GM21390 (cell line): ENCODE data around the gene HMSD.
"Not testable (repeated sequence)": the region's sequence is repeated elsewhere in the genome, so short reads cannot be mapped to it uniquely, and the experiment has no call there.

ENCODE experiments used
- ATAC-seq: cut with Tn5 transposase; IDR thresholded peaks from one replicate; pipeline ENCODE4 v1.9.1; 2021; ENCODE audit not compliant: unreplicated experiment

Gene HMSD, protein sequence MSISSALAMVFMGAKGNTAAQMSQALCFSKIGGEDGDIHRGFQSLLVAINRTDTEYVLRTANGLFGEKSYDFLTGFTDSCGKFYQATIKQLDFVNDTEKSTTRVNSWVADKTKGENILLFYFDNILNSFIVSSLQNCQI

DNA sequence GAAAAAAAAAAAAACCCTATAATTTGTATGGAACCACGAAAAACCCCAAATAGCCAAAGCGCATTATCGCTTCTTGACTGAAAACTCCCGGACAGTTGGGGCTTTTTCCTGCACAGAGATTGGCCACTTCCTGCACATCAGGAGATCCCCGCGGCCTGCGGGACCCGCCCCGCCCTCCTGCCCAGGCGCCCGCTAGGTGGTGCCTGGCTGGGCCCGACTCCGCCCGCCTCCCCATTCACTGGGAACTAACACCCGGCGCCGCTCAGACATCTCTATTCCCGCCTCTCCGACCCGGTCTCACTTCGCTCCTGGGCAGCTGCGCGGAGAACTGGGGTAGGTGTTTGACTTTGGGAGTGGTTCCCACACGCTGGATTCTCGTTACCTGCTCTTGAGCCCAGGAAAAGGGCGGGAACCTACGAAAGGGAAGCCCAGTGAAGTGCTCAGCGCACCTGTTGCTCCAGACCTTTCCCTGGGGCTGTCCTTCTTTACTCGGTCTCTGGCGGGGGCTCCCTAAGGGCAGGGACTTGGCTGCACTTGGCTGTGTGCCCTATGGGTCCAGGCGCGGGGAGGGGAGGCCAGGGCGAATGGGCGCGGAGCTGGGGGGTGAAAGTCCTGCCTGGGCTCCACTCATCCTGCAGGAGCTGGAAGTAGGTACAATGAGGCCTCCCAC is at the start of gene HMSD:
Gene HMSD, plus strand, starts transcription at position 234 of the 670 bp plus-strand sequence. CDS start 4,155 bp downstream, outside the sequence.
- peak; percentile 89 for ATAC-seq

DNA sequence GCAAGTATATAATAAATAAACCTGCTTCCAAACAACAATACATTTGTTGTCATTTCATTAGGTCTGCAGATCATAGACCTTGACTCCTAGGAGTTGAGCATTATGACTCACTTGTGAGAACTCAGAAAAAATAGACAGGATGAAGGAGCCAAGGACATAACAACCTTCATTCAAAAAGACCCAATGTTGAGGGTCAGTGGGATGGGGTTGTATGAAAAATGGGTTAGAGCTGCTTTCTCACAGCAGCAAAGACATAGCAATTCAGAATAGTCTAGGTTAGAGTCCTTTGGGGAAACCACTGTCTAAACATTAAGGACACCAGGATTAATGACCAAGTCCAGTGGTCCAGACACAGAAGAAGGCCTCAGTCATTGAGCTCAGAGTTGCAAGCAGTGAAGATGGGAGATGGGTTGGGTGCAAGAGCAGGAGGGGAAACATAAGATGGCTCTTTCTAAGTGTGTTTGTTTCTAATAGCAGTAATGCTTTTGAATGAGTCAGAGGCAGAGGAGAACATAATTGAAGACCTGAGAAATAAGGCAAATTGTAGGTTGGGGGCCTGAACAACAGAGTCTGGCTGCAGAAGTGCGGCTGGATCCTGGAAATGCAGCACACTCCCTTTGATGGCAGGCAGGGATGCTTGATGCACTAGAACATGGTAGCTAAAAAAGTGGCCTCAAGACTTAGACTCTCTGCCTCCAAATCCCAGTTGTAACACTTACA is 45.1 kb upstream of the HMSD start:
- ATAC-seq, result no peak

DNA sequence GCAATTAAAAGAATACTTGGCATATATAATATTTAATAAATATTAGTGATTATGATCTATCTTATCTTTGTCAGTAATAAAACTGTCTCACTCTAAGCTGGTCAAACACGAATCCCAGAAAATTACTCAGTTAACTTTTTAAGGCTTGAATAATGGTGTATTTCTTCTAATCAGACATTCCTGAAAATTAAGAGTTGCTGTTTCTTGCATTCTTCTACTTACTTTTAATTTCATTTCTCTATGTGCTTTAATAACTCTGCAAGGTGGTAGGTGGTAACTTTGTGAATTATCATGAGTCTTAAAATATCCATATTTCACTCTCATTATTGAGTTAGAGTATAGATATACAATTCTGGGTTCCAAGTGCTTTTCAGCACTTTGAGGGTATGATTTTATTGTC is 44.4 kb upstream of the HMSD start:
- no peak for ATAC-seq

DNA sequence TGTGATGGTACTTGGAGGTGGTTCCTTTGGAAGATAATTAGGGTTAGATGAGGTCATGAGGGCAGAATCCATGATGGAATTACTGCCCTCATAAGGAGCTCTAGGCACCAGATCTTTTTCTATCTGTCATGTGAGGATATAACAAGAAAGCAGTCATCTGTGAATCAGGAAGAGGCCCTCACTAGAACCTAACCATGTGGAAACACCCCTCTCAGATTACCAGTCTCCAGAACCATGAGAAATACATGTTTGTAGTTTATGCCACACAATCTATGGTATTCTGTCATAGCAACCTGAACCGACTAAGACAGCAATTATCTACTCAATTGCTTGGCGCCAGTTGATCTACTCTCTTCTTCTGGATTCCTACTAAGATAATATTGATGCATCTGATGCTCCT is 43.7 kb upstream of the HMSD start:
- no peak for ATAC-seq

DNA sequence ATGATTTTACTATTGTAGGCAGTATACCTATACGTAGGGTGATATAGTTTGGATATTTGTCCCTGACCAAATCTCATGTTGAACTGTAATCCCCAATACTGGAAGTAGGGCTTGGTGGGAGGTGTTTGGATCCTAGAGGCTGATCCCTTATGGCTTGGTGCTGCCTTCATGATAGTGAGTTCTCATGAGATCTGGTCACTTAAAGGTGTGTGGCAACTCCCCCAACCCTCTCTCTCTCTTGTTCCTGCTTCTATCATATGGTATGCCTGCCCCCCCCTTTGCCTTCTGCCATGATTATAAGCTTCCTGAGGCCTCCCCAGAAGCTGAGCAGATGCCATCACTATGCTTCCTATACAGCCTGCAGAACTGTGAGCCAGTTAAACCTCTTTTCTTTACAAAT is 43.0 kb upstream of the HMSD start:
- no peak for ATAC-seq

DNA sequence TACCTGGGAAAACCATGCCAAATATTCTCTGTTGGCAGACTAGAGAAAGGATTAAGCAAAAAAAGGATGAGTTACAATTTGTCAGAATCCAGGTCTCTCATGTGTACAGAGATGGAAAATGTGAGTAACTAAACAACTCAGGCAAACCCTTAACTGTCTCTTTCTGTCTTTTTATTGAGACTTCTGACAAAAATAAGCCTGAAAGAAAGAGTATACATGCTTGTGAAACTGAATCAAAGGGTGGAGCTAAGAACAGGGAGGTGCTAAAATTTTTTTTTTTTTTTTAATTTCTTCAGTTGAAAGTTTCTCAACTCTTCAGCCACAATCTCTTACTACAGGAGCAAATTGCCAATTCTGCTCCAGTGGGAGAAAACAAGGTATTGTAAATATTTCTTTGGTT is 41.4 kb upstream of the HMSD start, which contains the start of gene SERPINB10:
Gene SERPINB10, plus strand, starts transcription at position 295 of the 400 bp plus-strand sequence. CDS start 7,553 bp downstream, outside the sequence.
- peak; percentile 70 for ATAC-seq

DNA sequence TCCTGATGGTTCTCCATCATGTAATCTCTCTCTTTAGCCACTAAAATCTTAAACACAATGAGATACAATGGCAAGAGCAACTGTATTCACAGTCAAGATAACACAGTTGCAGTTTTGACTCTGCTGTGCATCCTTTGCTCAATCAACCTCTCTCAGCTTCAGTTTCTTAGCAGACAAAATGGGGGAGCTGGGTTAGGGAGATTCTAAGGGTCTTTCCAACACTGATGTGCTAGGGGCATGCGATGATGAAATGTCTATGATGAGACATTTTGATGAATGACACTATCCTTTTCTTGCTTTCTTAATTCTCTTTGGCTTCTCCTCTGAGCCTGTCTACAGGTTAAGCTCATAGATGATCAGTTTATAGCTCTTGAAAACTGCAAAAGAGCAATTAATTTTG is 40.2 kb upstream of the HMSD start:
- ATAC-seq, result no peak

DNA sequence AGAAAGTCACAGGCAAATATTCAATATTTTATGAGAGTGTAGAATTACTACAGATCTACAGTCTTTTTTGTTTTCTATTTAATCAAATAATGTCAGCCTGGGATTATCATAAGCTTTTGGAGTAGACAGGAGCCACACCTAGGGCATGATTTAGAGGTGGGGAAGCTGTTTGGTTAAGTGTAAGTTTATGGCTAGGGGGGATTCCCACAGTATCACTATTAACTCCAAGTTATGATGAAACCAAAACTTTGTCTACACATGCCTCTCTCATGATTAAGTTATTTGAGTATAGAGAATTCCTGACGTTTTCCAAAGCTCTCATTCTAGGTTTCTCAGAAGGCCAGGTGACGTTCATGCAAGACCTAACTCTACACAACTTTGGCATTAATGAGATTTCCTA is 39.2 kb upstream of the HMSD start:
- peak; percentile 45 for ATAC-seq

DNA sequence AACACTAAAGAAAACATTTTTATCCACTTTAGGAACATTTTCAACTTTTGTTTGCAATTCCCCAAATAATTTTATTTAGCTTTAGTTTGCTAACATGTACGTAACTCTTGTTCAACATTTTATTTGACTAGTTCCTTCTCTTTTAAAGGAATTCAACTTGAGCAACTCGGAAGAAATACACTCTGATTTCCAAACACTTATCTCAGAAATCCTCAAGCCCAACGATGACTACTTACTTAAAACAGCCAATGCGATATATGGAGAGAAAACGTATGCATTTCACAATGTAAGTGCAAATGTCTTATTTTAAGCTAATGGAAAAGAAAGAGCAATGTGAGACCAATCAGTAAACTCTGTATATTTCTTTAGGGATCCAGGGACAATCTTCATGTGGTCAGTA is 31.3 kb upstream of the HMSD start:
- no peak for ATAC-seq

DNA sequence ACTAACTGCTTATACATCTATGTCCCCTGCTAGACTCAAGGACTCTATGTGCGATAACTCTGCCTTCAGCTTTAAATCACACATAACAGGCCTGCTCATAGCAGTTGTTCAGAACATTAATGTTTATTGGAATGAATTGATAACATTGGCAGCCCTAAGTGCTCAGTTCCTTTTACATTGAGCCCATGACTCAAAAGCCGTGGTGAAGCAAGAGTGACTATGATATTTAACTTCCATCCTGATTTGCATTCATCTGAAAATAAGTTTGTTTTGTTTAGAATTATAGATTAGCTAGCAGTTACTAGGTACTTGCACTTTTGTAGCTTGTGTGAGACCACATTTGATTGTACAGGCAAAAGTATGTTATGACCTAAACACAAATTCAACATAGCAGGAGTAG is 27.1 kb upstream of the HMSD start:
- ATAC-seq, result no peak

DNA sequence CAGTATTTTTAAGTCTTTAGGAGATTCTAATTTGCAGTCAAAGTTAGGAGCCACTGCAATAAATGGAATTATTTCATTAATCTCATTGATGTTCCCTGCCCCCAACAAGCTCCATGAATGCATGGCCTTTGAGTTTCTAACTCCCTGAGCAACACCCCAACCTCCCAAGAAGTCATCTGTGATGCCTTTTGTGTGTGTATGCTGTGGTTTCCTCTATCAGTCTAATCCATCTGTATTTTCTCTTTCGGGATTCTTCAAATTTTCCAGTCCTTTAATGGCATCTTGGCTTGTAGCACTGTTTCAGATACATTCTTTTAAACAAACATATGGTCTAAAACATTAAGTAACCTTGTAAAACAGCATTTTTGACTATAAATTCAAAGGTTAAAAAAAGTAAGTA is 24.6 kb upstream of the HMSD start:
- ATAC-seq, result no peak

DNA sequence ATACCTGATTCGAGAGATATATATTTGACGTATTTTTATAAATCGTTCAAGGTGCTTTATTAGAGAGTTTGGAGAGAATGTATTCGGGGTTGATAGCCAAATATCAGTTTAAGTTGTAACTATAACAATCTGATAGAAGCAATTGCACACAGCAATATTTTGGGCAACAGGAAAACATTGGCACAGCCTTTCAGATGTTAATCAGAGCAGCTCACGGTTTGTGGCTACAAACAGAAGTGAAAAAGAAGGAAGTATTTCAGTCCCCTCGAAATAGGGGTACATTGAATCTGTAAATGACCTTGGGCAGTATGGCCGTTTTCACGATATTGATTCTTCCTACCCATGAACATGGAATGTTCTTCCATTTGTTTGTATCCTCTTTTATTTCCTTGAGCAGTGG is 20.8 kb upstream of the HMSD start:
- ATAC-seq, result no peak

DNA sequence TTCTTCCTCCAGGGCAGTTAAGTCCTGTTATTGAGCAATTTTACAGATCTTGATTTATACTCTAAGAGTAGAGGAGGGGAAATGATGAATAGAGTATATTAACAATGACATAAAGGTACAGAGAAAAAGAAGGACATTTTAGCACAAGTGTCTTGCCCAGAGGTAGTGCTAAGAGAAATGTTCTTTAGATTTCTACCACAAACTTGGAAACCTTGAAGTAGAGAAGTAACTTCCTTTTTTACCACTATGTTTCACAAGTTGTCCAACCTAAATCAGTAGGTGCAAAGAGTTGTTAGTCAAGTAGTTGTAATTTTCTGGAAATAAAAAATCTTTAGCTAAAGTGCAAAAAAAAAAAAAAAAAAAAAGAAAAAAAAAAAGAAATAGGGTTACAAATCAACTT is 19.7 kb upstream of the HMSD start:
- ATAC-seq, result not testable (repeated sequence)

DNA sequence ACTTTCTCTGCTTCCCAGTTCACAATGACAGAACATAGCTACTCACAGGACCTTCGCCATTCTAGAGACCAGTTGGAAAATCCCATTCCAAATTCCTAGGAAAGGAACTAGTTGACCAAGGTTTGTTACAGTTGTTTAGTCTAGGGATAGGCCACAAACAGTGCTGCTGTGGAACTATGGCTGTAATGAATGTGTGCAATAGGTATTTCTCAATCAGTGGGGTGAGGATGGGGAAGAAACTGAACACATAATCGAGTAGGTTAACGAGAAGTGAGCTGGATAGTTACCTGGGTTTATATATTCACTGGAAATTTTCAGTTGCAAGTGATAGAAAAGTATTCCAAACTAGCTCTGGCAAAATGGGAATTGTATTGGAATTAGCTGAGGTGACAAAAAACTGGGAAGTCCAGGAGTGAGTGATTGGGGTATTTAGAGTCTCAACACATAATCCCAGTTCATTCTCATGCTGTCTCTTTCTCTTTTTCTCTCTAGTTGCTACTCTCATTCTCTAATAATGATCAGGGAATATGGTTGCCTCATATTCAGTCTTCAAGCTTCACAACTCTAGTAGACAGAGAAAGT is 18.2 kb upstream of the HMSD start:
- ATAC-seq, result no peak

DNA sequence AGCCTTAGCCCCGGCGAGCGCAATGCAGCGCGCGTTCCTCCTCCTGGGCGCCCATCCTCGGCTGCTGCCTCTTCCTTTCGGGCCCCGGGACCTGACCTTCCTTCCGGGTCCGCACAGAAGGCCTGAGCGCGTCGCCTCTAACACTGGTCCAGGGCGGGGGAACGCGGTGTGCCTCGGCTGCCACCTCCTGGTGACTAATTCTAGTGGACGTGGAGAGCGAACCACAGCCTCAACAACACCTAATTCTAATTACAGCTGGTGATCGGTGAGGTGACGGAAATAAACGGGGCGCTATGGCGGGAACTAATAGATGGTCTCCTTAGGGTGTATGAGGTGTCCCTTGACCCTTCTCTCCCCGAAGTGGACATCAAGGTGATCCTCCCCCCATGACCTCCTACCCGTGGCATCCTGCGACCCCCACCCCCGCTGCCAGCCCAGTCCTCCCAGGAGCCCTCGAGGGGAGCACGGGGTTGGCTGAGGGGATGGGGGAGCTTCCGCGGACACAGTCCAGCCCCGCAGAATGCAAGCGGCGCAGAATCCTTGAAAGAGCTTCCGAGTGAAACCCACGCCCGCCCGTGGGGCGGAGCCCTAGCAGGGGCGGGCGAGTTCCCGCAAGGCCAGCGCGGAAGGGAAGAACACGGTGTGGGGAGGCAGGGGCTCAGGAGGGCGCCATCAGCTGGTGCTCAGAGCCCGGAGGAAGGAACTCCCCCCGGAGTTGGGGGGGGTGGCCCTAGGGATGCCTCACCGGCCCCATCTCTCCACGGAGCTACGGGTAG is 12.8 kb upstream of the HMSD start:
- ATAC-seq, result peak; percentile 98

DNA sequence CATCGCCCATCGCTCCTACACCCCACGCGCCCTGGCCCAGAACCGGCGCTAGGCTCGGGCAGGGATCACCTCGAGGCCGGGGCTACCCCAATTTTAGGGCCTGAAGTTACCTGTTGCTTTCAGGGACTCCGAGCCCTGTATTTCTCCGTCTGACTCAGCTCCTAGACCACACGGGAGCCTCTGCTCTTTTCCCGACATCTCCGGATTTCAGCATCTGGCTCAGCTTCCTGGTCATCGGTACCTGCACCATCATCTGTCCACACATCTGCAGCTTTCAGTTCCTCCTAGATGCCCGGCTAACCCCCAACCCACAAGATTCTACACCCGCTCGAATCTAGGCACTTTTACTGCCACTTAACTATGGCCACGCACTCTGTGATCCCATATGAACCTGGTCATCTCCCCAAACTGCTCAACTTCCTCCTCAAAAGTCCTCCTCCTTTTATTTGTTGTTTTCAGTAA is 12.1 kb upstream of the HMSD start:
- peak; percentile 14 for ATAC-seq

DNA sequence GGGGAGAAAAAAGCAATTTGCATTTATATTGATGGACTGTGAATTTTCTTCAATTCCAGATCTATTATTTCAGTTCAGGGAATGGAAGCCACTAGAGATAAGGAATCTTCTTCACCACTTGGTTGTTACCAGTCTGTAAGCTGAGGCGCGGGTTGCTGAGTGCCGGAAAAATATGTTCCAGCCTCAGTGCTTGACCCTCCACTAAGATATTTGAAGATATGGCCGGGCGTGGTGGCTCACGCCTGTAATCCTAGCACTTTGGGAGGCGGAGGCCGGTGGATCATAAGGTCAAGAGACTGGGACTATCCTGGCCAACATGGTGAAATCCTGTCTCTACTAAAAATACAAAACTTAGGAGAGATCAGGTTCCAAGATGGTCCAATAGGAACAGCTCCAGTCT is 9.1 kb upstream of the HMSD start:
- ATAC-seq, result no peak

DNA sequence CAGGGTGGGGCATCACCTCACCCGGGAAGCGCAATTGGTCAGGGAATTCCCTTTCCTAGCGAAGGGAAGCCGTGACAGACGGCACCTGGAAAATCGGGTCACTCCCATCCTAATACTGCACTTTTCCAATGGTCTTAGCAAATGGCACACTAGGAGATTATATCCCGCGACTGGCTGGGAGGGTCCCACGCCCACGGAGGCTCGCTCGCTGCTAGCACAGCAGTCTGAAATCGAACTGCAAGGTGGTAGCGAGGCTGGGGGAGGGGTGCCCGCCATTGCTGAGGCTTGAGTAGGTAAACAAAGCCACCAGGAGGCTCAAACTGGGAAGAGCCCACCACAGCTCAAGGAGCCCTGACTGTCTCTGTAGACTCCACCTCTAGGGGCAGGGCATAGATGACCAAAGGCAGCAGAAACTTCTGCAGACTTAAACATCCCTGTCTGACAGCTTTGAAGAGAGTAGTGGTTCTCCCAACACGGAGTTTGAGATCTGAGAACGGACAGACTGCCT is 8.5 kb upstream of the HMSD start:
- not testable (repeated sequence) for ATAC-seq

DNA sequence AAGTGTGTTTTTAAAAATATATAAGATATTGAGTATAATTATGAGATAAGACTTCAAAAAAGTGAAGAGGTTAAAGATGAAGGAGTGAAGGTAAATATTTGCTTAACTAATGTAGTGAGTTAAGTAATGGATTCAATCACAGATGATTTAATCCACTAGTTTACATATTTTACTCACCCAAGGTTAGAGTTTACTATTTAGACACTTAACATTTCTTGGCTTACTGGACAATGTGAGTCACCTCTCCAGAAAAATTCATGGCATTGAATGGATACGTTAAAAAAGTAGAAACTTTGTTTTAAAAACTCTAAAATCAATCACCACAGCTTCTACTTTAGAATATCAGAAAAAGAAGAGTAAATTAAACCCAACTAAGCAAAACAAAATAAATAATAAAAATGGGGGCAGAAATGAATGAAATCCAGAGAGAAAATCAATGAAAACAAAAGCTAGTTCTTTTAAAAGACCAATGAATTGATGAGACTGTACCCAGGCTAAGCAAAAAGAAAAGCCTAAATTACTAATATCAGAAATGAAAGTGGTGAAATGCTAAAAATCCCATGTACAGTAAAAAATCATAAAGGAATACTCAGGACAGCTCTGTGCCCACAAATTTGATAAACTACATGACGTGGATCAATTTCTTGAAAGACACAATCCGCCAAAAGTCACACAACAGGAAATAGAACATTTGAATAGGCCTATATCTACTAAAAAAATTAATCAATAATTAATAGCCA is 1.9 kb upstream of the HMSD start:
- no peak for ATAC-seq

DNA sequence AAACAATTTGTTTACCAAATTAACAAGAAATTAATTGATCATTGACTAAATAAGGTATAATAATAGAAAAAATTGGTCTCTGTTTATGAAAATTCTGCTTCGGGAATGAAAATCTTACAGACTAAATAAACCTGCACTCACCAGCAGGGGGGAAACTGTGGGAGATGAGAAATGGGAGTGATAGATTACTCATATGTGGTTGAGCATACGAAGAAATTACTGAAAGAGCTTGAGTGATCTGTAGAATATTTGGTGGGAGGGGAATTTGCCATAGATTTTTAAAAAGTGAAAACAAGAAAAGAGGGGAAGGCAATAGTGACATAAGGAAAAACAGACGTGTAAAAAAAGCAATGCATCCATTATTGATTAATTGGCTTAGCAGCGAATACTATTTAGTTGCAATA is 2.2 kb downstream of the HMSD start:
- peak; percentile 38 for ATAC-seq
